Liver (tissue), 9 donors: ENCODE data around the gene FNBP1L. TPM values are rescaled to one million over a fixed set of nuclear protein-coding genes. Genes with fewer than 3 reads are reported as not detected.

Source experiments
- DNase-seq: peaks from one replicate; pipeline ENCODE4 v3.0.0-alpha.2; 2017; ENCODE audit warnings: low spot score
- H3K27ac ChIP-seq, 2 donors: one replicate each; pipeline ENCODE4 v1.7.0; 2013; ENCODE audit warnings: inconsistent platforms in 2 of 2, low read length in 2 of 2, control low read depth in 1 of 2, low read depth in 1 of 2, mild to moderate bottlenecking in 1 of 2
- H3K27me3 ChIP-seq, 4 donors: one replicate each; pipeline versions ENCODE4 v1.6.1 to v1.7.0; 2013; ENCODE audit warnings: low read length in 3 of 4, inconsistent platforms in 1 of 4, mild to moderate bottlenecking in 1 of 4, moderate library complexity in 1 of 4; ENCODE audit not compliant: control insufficient read depth in 4 of 4, insufficient read depth in 4 of 4
- H3K36me3 ChIP-seq, 4 donors: one replicate each; pipeline versions ENCODE4 v1.6.1 to v1.7.0; 2013; ENCODE audit warnings: low read length in 3 of 4, mild to moderate bottlenecking in 3 of 4, low read depth in 1 of 4, moderate library complexity in 1 of 4; ENCODE audit not compliant: control insufficient read depth in 4 of 4, insufficient read depth in 3 of 4
- H3K4me1 ChIP-seq, 4 donors: one replicate each; pipeline versions ENCODE4 v1.6.1 to v1.7.0; 2013; ENCODE audit warnings: low read length in 3 of 4, mild to moderate bottlenecking in 3 of 4, moderate library complexity in 1 of 4; ENCODE audit not compliant: control insufficient read depth in 4 of 4, insufficient read depth in 4 of 4
- H3K4me3 ChIP-seq, 3 donors: one replicate each; pipeline versions ENCODE4 v1.6.1 to v1.7.0; 2013; ENCODE audit warnings: low read length in 3 of 3, control low read depth in 1 of 3, low read depth in 1 of 3, mild to moderate bottlenecking in 1 of 3
- H3K9ac ChIP-seq, 2 donors: one replicate each; pipeline ENCODE4 v1.7.0; 2013; ENCODE audit warnings: low read length in 2 of 2, mild to moderate bottlenecking in 2 of 2, moderate library complexity in 2 of 2, control low read depth in 1 of 2, low read depth in 1 of 2
- H3K9me3 ChIP-seq, 4 donors: one replicate each; pipeline versions ENCODE4 v1.6.1 to v1.7.0; 2013; ENCODE audit warnings: low read length in 3 of 4; ENCODE audit not compliant: control insufficient read depth in 4 of 4
- EGR1 ChIP-seq, 2 donors: IDR thresholded peaks; 2 replicates each; pipeline ENCODE4 v1.6.1; 2016 to 2018; ENCODE audit warnings: antibody characterized with exemption in 2 of 2, low read depth in 2 of 2
- FOXA1 ChIP-seq: IDR thresholded peaks from 2 replicates; pipeline ENCODE4 v1.6.1; 2016; ENCODE audit warnings: antibody characterized with exemption
- FOXA2 ChIP-seq: IDR thresholded peaks from 2 replicates; pipeline ENCODE4 v1.6.1; 2016; ENCODE audit warnings: antibody characterized with exemption
- GABPA ChIP-seq, 2 donors: IDR thresholded peaks in 1 of 2; conservative IDR thresholded peaks in 1 of 2; 2 replicates each; pipeline ENCODE4 v1.6.1; 2016; ENCODE audit warnings: antibody characterized with exemption in 2 of 2, mild to moderate bottlenecking in 1 of 2, moderate library complexity in 1 of 2
- HNF4A ChIP-seq, 2 donors: conservative IDR thresholded peaks; 2 replicates each; pipeline ENCODE4 v1.6.1; 2016; ENCODE audit warnings: antibody characterized with exemption in 2 of 2, mild to moderate bottlenecking in 2 of 2
- HNF4G ChIP-seq: IDR thresholded peaks from 2 replicates; pipeline ENCODE4 v1.6.1; 2016; ENCODE audit warnings: antibody characterized with exemption
- JUND ChIP-seq, 2 donors: IDR thresholded peaks; 2 replicates each; pipeline ENCODE4 v1.6.1; 2016; ENCODE audit warnings: antibody characterized with exemption in 2 of 2
- NR2F2 ChIP-seq: IDR thresholded peaks from 2 replicates; pipeline ENCODE4 v1.6.1; 2016; ENCODE audit warnings: antibody characterized with exemption
- RAD21 ChIP-seq, 2 donors: IDR thresholded peaks; 2 replicates each; pipeline ENCODE4 v1.6.1; 2016; ENCODE audit warnings: antibody characterized with exemption in 2 of 2, mild to moderate bottlenecking in 2 of 2
- REST ChIP-seq: IDR thresholded peaks from 2 replicates; pipeline ENCODE4 v1.6.1; 2016; ENCODE audit warnings: antibody characterized with exemption, mild to moderate bottlenecking
- RXRA ChIP-seq, 2 donors: IDR thresholded peaks; 2 replicates each; pipeline ENCODE4 v1.6.1; 2017 to 2018; ENCODE audit warnings: antibody characterized with exemption in 2 of 2, mild to moderate bottlenecking in 1 of 2
- SP1 ChIP-seq: IDR thresholded peaks from 2 replicates; pipeline ENCODE4 v1.6.1; 2018; ENCODE audit warnings: antibody characterized with exemption, mild to moderate bottlenecking
- TAF1 ChIP-seq: conservative IDR thresholded peaks from 2 replicates; pipeline ENCODE4 v1.6.1; 2016; ENCODE audit warnings: antibody characterized with exemption, mild to moderate bottlenecking
- YY1 ChIP-seq: IDR thresholded peaks from 2 replicates; pipeline ENCODE4 v1.6.1; 2016; ENCODE audit warnings: antibody characterized with exemption, mild to moderate bottlenecking
- WGBS: extraction: QIAGEN DNeasy Blood & Tissue Kit; methylation state at CpG from one replicate; pipeline ENCODE4 v1.1.7; 2013; 5-methylcytosine and 5-hydroxymethylcytosine counted together
- polyA plus RNA-seq, 2 donors: library from polyadenylated mRNA; stranded (reverse) in 1 of 2; unstranded in 1 of 2; fragments of 200-250 nt in 1 of 2; fragments of >200 nt in 1 of 2; fragmentation: Nextera tagmentation in 1 of 2; extraction: Ambion mirVana in 1 of 2; gene quantifications; one replicate each; pipeline versions ENCODE4 v1.2.1 to v1.2.3, GENCODE V29; 2013 to 2015
- total RNA-seq, 2 donors: library from RNA; depleted of rRNA; stranded (reverse); fragments of >200 nt; gene quantifications; one replicate each; pipeline ENCODE4 v1.2.3, GENCODE V29; 2014
- TF ChIP-seq, protein P1 (sequence below): IDR thresholded peaks from 2 replicates; pipeline ENCODE4 v1.6.1; 2016; ENCODE audit warnings: antibody characterized with exemption
- TF ChIP-seq, protein P2 (sequence below): IDR thresholded peaks from 2 replicates; pipeline ENCODE4 v1.6.1; 2016; ENCODE audit warnings: antibody characterized with exemption
- TF ChIP-seq, protein P3 (sequence below): fragments of 150-350 bp; IDR thresholded peaks from 2 replicates; pipeline ENCODE4 v1.5.1; 2017; ENCODE audit warnings: improper control_type of control experiment, low read depth, low read length; ENCODE audit not compliant: missing input control
- TF ChIP-seq, protein P4 (sequence below): IDR thresholded peaks from 2 replicates; pipeline ENCODE4 v1.6.1; 2016; ENCODE audit warnings: antibody characterized with exemption
- donor health status: healthy.
- donor health status: healthy.
- donor health status: healthy.
- donor health status: healthy.
- donor health status: healthy.

The FNBP1L gene
- total and polyA plus RNA-seq, 4 donors: 5.3 to 13.5 (median 8.9) TPM

GRCh38 chr1:93556291-93556690, 108.4 kb downstream of the FNBP1L start:
- Histone ChIP-seq H3K27ac (no peak overlapping the region), H3K36me3 (peaks cover 0 to 18% (median 9%) of the 10 kb centered on the region in 4 donors), H3K27me3 (no peaks in the 10 kb centered on the region), H3K9me3 (no peaks in the 10 kb centered on the region), H3K4me1 (peaks cover 0 to 5% (median 1%) of the 10 kb centered on the region in 4 donors), H3K9ac (no peak overlapping the region), H3K4me3 (no peak overlapping the region)
- WGBS: 93% methylated on average over 2 of the region's 2 CpGs
- no peak for DNase-seq
- TF ChIP-seq SP1: no peak
- TF ChIP-seq HNF4A (conservative IDR thresholded peaks at IDR 0.05): no peak
- TF ChIP-seq NR2F2: no peak
- TF ChIP-seq, protein P1, sequence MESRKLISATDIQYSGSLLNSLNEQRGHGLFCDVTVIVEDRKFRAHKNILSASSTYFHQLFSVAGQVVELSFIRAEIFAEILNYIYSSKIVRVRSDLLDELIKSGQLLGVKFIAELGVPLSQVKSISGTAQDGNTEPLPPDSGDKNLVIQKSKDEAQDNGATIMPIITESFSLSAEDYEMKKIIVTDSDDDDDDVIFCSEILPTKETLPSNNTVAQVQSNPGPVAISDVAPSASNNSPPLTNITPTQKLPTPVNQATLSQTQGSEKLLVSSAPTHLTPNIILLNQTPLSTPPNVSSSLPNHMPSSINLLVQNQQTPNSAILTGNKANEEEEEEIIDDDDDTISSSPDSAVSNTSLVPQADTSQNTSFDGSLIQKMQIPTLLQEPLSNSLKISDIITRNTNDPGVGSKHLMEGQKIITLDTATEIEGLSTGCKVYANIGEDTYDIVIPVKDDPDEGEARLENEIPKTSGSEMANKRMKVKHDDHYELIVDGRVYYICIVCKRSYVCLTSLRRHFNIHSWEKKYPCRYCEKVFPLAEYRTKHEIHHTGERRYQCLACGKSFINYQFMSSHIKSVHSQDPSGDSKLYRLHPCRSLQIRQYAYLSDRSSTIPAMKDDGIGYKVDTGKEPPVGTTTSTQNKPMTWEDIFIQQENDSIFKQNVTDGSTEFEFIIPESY: no peak
- no peak for TF ChIP-seq FOXA1
- no peak for TF ChIP-seq FOXA2
- TF ChIP-seq GABPA (IDR thresholded peaks at IDR 0.05 in 1 of 2, conservative IDR thresholded peaks at IDR 0.05 in 1 of 2): no peak
- TF ChIP-seq, protein P2, sequence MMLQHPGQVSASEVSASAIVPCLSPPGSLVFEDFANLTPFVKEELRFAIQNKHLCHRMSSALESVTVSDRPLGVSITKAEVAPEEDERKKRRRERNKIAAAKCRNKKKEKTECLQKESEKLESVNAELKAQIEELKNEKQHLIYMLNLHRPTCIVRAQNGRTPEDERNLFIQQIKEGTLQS: no peak
- no peak for TF ChIP-seq RXRA (IDR thresholded peaks at IDR 0.05)
- TF ChIP-seq, protein P3, sequence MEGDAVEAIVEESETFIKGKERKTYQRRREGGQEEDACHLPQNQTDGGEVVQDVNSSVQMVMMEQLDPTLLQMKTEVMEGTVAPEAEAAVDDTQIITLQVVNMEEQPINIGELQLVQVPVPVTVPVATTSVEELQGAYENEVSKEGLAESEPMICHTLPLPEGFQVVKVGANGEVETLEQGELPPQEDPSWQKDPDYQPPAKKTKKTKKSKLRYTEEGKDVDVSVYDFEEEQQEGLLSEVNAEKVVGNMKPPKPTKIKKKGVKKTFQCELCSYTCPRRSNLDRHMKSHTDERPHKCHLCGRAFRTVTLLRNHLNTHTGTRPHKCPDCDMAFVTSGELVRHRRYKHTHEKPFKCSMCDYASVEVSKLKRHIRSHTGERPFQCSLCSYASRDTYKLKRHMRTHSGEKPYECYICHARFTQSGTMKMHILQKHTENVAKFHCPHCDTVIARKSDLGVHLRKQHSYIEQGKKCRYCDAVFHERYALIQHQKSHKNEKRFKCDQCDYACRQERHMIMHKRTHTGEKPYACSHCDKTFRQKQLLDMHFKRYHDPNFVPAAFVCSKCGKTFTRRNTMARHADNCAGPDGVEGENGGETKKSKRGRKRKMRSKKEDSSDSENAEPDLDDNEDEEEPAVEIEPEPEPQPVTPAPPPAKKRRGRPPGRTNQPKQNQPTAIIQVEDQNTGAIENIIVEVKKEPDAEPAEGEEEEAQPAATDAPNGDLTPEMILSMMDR: no peak
- TF ChIP-seq EGR1 (IDR thresholded peaks at IDR 0.05; ENCODE audit: low read depth in 2 of 2): no peak
- TF ChIP-seq, protein P4, sequence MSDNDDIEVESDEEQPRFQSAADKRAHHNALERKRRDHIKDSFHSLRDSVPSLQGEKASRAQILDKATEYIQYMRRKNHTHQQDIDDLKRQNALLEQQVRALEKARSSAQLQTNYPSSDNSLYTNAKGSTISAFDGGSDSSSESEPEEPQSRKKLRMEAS: no peak
- no peak for TF ChIP-seq YY1
- no peak for TF ChIP-seq REST
- no peak for TF ChIP-seq HNF4G
- TF ChIP-seq JUND (IDR thresholded peaks at IDR 0.05): no peak
- no peak for TF ChIP-seq RAD21 (IDR thresholded peaks at IDR 0.05)
- TF ChIP-seq TAF1: no peak
